Esophagus squamous epithelium (tissue), 5 donors: Measurements from ENCODE around the gene FBXO42. TPM values are rescaled to one million over a fixed set of nuclear protein-coding genes. Genes with fewer than 3 reads are reported as not detected.

Experiments
- DNase-seq: peaks from one replicate; lab custom pipeline; 2025; lab: John Stamatoyannopoulos, UW
- H3K27ac ChIP-seq, 4 donors: fragments of 200-600 bp; sonication (generic); one replicate each; pipeline ENCODE4 v1.5.1; 2016 to 2019; ENCODE audit warnings: mild to moderate bottlenecking in 1 of 4
- H3K27me3 ChIP-seq, 4 donors: fragments of 200-600 bp; sonication (generic); 1 replicate in 3 of 4; 2 replicates in 1 of 4; pipeline versions ENCODE4 v1.5.1 to v1.6.0; 2017 to 2021; ENCODE audit warnings: antibody characterized with exemption in 1 of 4
- H3K36me3 ChIP-seq, 3 donors: fragments of 200-600 bp; sonication (generic); one replicate each; pipeline ENCODE4 v1.5.1; 2016 to 2019
- H3K4me1 ChIP-seq, 3 donors: fragments of 200-600 bp; sonication (generic); one replicate each; pipeline ENCODE4 v1.5.1; 2017 to 2019
- H3K4me3 ChIP-seq, 4 donors: fragments of 200-600 bp; sonication (generic); 1 replicate in 3 of 4; 2 replicates in 1 of 4; pipeline ENCODE4 v1.5.1; 2016 to 2019; ENCODE audit warnings: mild to moderate bottlenecking in 2 of 4, moderate library complexity in 1 of 4
- H3K9me3 ChIP-seq, 3 donors: fragments of 200-600 bp; sonication (generic); one replicate each; pipeline ENCODE4 v1.5.1; 2016 to 2019
- CTCF ChIP-seq, 6 experiments: fragments of 450-650 bp in 4 of 6; fragments of 200-600 bp in 2 of 6; sonication (generic) in 2 of 6; IDR thresholded peaks; one replicate each; pipeline ENCODE4 v1.5.1; 2016 to 2019; ENCODE audit warnings: antibody characterized with exemption in 6 of 6, mild to moderate bottlenecking in 4 of 6, moderate library complexity in 4 of 6
- POLR2A ChIP-seq, 4 donors: fragments of 450-650 bp; IDR thresholded peaks; one replicate each; pipeline ENCODE4 v1.6.1; 2017; ENCODE audit warnings: antibody characterized with exemption in 4 of 4, mild to moderate bottlenecking in 4 of 4, moderate library complexity in 3 of 4
- WGBS, 2 donors: methylation state at CpG; one replicate each; pipeline ENCODE4 v1.1.5; 2018; 5-methylcytosine and 5-hydroxymethylcytosine counted together
- intact Hi-C: fragments of 100-400 bp; cut with DNase I; formaldehyde crosslinking; loops from one replicate; pipeline ENCODE4 v1.15.0; 2022
- total RNA-seq, 4 donors: library from RNA; depleted of rRNA; stranded (reverse); fragments of >200 nt; gene quantifications; one replicate each; pipeline ENCODE4 v1.1.0, GENCODE V29; 2016
- donor health status: DM: yes; HTN: yes; CAD: no.

Gene FBXO42
- total RNA-seq, 4 donors from 2014 or later = 15.9 to 29.0 (median 20.2) TPM

GRCh38 chr1:16235347-16235746 lies 116.9 kb downstream of the FBXO42 start:
- DNase-seq = no peak
- H3K4me3 ChIP-seq = no peak overlapping the region
- H3K36me3 ChIP-seq = peaks cover 0 to 26% (median 0%) of the 10 kb centered on the region in 3 donors
- WGBS, 2 donors = 81 to 94% methylated on average over 2 of the region's 2 CpGs
- peaks cover 20 to 50% (median 23%) of the 10 kb centered on the region in 3 donors for H3K4me1 ChIP-seq
- TF ChIP-seq CTCF (IDR thresholded peaks at IDR 0.05) (no peak), POLR2A (IDR thresholded peaks at IDR 0.05) (no peak)
- H3K9me3 ChIP-seq = no peaks in the 10 kb centered on the region
- no peaks in the 10 kb centered on the region for H3K27me3 ChIP-seq
- H3K27ac ChIP-seq = peak overlapping the region in 3 of 4 donors; percentile 94 to 98 (median 98)
- intact Hi-C loops = no loop called here

GRCh38 chr1:16233431-16233830 lies 118.8 kb downstream of the FBXO42 start:
- H3K27ac ChIP-seq = no peak overlapping the region
- TF ChIP-seq POLR2A (IDR thresholded peaks at IDR 0.05) (no peak), CTCF (IDR thresholded peaks at IDR 0.05) (no peak)
- whole genome bisulfite sequencing, 2 donors = 100% methylated on average over 2 of the region's 8 CpGs; no CpG with 5 or more reads in 1 of the 2 donors
- no peaks in the 10 kb centered on the region for H3K9me3 ChIP-seq
- H3K4me3 ChIP-seq = no peak overlapping the region
- peaks cover 20 to 40% (median 23%) of the 10 kb centered on the region in 3 donors for H3K4me1 ChIP-seq
- intact Hi-C loops = no loop called here
- H3K27me3 ChIP-seq = peaks cover 0 to 3% (median 0%) of the 10 kb centered on the region in 4 donors
- DNase-seq = no peak
- peaks cover 0 to 26% (median 0%) of the 10 kb centered on the region in 3 donors for H3K36me3 ChIP-seq

- intact Hi-C loops = no loop called here
- DNase-seq = no peak
- Histone ChIP-seq H3K27ac (no peak overlapping the region), H3K27me3 (peaks cover 0 to 14% (median 3%) of the 10 kb centered on the region in 4 donors), H3K9me3 (peaks cover 0 to 3% (median 0%) of the 10 kb centered on the region in 3 donors), H3K36me3 (peaks cover 0 to 26% (median 0%) of the 10 kb centered on the region in 3 donors), H3K4me1 (peaks cover 12 to 33% (median 15%) of the 10 kb centered on the region in 3 donors), H3K4me3 (no peak overlapping the region)
- 89 to 96% methylated on average over 4 to 5 of the region's 5 CpGs for WGBS, 2 donors
- TF ChIP-seq POLR2A (IDR thresholded peaks at IDR 0.05) (no peak), CTCF (IDR thresholded peaks at IDR 0.05) (no peak)
Observed at GRCh38 chr1:16232316-16232710, 120.0 kb downstream of the FBXO42 start.

- TF ChIP-seq CTCF (IDR thresholded peaks at IDR 0.05) = no peak
- H3K27ac ChIP-seq = no peak overlapping the region
- DNase-seq = no peak
- peaks cover 0 to 21% (median 8%) of the 10 kb centered on the region in 4 donors for H3K27me3 ChIP-seq
- intact Hi-C loops = no loop called here
- WGBS, 2 donors = 90 to 97% methylated on average over 6 to 24 of the region's 35 CpGs
- H3K36me3 ChIP-seq = peaks cover 0 to 26% (median 0%) of the 10 kb centered on the region in 3 donors
- peaks cover 0 to 6% (median 0%) of the 10 kb centered on the region in 3 donors for H3K9me3 ChIP-seq
- peaks cover 10 to 33% (median 11%) of the 10 kb centered on the region in 3 donors for H3K4me1 ChIP-seq
- H3K4me3 ChIP-seq = no peak overlapping the region
Observed at GRCh38 chr1:16231331-16232315, 120.7 kb downstream of the FBXO42 start.

- H3K4me3 ChIP-seq = no peak overlapping the region
- H3K9me3 ChIP-seq = peaks cover 0 to 6% (median 0%) of the 10 kb centered on the region in 3 donors
- H3K27me3 ChIP-seq = peaks cover 0 to 30% (median 9%) of the 10 kb centered on the region in 4 donors
- peaks cover 0 to 26% (median 0%) of the 10 kb centered on the region in 3 donors for H3K36me3 ChIP-seq
- no peak for DNase-seq
- intact Hi-C loops = no loop called here
- TF ChIP-seq CTCF (IDR thresholded peaks at IDR 0.05) (no peak), POLR2A (IDR thresholded peaks at IDR 0.05) (no peak)
- 90% methylated on average over 2 of the region's 13 CpGs; no CpG with 5 or more reads in 1 of the 2 donors for WGBS, 2 donors
- no peak overlapping the region for H3K27ac ChIP-seq
- peaks cover 2 to 28% (median 5%) of the 10 kb centered on the region in 3 donors for H3K4me1 ChIP-seq
Observed at GRCh38 chr1:16230744-16231143, 121.5 kb downstream of the FBXO42 start.
